ENCODE results near the gene FAM98A. TPM values are rescaled to one million over a fixed set of nuclear protein-coding genes. Genes with fewer than 3 reads are reported as not detected.

FAM98A gene
- total and polyA plus RNA-seq, 9 of the 15 experiments (the other 6 are each of a cell fraction or from before 2014, with no cell fraction given), result 16.5 to 238 (median 44.6) TPM

GRCh38 chr2:33644215-33644614, 45.1 kb upstream of the FAM98A start (continued):
- no peak for TF ChIP-seq ATF1 (CRISPR knock-in tag; IDR thresholded peaks at IDR 0.05)
- no peak for TF ChIP-seq ATF1 (tag; IDR thresholded peaks at IDR 0.05)
- no peak for TF ChIP-seq ZKSCAN3 (CRISPR knock-in tag; IDR thresholded peaks at IDR 0.05)
- no peak for TF ChIP-seq ZNF766 (CRISPR knock-in tag; conservative IDR thresholded peaks at IDR 0.05)
- no peak for TF ChIP-seq WHSC1 (IDR thresholded peaks at IDR 0.05; ENCODE audit: low read length)
- no peak for TF ChIP-seq HIVEP1 (CRISPR knock-in tag; IDR thresholded peaks at IDR 0.05)
- TF ChIP-seq PRDM10 (IDR thresholded peaks at IDR 0.05; ENCODE audit: partially characterized antibody), result no peak
- TF ChIP-seq BCL6 (CRISPR knock-in tag; IDR thresholded peaks at IDR 0.05), result no peak
- no peak for TF ChIP-seq CREB5 (CRISPR knock-in tag; IDR thresholded peaks at IDR 0.05)
